ENCODE measurements around the gene GH2. TPM values are rescaled to one million over a fixed set of nuclear protein-coding genes. Genes with fewer than 3 reads are reported as not detected.
A peak's percentile ranks its signal among the peaks of the same experiment; 100 is the strongest.
"Not testable (repeated sequence)": the region's sequence is repeated elsewhere in the genome, so short reads cannot be mapped to it uniquely, and the experiment has no call there.

GH2 gene
- total RNA-seq, 2 donors from 2014 or later: not detected

DNA sequence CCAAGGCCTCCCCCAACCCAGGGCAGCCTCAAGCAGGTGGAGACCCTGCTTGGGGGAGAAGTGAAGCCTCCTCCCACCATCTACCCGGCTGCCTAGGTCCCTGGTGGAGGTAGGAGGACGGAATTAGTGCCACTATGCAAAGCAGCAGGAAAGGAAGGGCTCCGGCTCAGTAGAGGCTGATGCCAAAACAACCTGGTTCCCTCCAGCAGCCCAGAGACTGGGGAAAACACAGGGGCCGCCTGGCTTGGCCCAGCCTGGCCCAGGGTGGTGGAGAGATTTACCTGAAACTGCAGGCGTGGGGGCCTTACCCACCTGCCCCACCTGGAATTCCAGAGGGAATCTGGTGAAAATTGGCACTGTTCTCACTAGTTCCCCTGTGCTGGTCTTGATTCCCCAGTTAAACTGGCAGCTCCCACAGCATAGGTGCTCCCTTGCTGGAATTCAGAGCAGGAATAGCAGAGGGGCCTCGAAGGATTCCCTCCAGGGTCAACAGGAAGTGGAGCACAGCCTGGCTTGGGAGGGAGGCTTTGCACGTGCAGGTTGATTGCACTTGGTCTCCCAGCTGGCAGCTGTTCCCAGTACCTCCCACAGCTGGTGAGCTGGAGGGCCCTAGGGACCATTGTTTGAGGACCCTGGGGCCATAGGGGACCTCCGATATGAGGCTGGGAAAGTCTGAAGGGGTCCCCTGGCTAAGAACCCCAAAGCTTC is 45.9 kb upstream of the GH2 start:
- DNase-seq: no peak
- Histone ChIP-seq H3K4me1 (no peaks in the 10 kb centered on the region), H3K9me3 (no peaks in the 10 kb centered on the region), H3K36me3 (no peaks in the 10 kb centered on the region), H3K27me3 (no peaks in the 10 kb centered on the region), H3K4me3 (no peak overlapping the region), H3K27ac (no peak overlapping the region), H3K9ac (ENCODE audit: low read depth in 2 of 2, low read length in 2 of 2) (no peak overlapping the region)
- intact Hi-C loops (cut with DNase I): no loop called here
- TF ChIP-seq, protein P1, sequence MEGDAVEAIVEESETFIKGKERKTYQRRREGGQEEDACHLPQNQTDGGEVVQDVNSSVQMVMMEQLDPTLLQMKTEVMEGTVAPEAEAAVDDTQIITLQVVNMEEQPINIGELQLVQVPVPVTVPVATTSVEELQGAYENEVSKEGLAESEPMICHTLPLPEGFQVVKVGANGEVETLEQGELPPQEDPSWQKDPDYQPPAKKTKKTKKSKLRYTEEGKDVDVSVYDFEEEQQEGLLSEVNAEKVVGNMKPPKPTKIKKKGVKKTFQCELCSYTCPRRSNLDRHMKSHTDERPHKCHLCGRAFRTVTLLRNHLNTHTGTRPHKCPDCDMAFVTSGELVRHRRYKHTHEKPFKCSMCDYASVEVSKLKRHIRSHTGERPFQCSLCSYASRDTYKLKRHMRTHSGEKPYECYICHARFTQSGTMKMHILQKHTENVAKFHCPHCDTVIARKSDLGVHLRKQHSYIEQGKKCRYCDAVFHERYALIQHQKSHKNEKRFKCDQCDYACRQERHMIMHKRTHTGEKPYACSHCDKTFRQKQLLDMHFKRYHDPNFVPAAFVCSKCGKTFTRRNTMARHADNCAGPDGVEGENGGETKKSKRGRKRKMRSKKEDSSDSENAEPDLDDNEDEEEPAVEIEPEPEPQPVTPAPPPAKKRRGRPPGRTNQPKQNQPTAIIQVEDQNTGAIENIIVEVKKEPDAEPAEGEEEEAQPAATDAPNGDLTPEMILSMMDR (IDR thresholded peaks at IDR 0.05): no peak

DNA sequence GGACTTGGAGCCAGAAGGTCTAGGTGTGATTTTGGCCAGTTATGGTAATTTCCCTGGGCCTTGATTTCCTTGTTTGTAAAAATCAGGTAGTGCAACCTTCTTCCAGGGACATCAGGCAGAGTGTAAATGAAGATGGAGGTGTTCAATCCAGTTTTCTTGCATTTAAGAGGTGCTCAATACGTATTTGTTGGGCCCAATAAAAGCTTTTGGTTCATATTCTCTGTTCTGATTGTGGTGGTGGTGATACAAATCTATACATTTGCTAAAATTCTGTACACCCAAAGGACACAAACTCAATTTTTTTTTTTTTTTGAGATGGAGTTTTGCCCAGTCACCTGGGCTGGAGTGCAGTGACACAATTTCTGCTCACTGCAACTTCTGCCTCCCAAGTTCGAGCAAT is 44.4 kb upstream of the GH2 start:
- Histone ChIP-seq H3K4me1 (no peaks in the 10 kb centered on the region), H3K9ac (ENCODE audit: low read depth in 2 of 2, low read length in 2 of 2) (no peak overlapping the region), H3K27me3 (no peaks in the 10 kb centered on the region), H3K36me3 (no peaks in the 10 kb centered on the region), H3K9me3 (no peaks in the 10 kb centered on the region), H3K27ac (no peak overlapping the region), H3K4me3 (no peak overlapping the region)
- intact Hi-C loops (cut with DNase I): no loop called here
- TF ChIP-seq, protein P1 (IDR thresholded peaks at IDR 0.05): no peak
- no peak for DNase-seq

DNA sequence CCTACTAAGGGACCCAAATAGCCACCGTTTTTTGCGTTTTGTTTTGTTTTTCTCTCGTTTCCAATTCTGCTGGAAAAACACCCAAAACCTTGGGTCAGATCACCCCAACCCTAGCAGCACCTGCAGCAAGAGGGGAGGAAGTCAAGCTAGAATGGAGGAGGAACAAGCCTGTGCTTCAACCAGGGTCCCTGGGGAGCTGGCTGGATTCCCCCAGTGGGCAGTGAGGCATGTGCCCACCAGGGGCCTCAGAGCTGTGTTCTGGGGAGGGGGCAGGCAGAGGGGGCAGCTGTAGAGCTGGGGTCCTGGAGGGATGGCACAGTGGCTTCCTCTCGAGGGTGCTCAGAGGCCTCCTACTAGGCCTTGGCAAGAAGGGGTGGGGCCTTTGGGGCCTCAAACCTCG is 43.9 kb upstream of the GH2 start:
- no peaks in the 10 kb centered on the region for H3K27me3 ChIP-seq
- TF ChIP-seq, protein P1 (IDR thresholded peaks at IDR 0.05): no peak
- no peaks in the 10 kb centered on the region for H3K9me3 ChIP-seq
- no peak for DNase-seq
- H3K36me3 ChIP-seq: no peaks in the 10 kb centered on the region
- H3K9ac ChIP-seq (ENCODE audit: low read depth in 2 of 2, low read length in 2 of 2): no peak overlapping the region
- intact Hi-C loops (cut with DNase I): no loop called here
- no peak overlapping the region for H3K27ac ChIP-seq
- H3K4me1 ChIP-seq: no peaks in the 10 kb centered on the region
- no peak overlapping the region for H3K4me3 ChIP-seq

DNA sequence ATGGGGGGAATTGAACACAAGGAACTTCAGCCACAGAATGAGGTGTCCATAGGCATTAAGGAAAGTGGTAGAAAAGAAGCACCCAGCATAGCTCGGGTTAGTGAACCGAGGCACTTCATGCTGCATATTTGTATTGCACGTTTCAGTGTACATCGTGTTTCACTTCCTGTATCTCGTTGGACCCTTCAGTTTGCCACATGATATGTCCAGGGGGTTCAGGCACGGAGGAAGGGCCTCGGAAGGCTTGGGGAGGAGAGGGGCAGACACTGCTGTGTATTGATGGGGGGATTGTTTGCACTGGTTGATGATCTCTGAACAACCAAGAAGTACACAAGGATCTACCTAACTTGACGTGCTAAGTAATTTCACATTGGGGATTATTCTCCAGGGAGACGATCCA is 40.7 kb upstream of the GH2 start:
- H3K9me3 ChIP-seq; H3K4me1 ChIP-seq; H3K4me3 ChIP-seq; DNase-seq; H3K27me3 ChIP-seq; H3K27ac ChIP-seq; H3K9ac ChIP-seq (ENCODE audit: low read depth in 2 of 2, low read length in 2 of 2); intact Hi-C loops (cut with DNase I); H3K36me3 ChIP-seq: not testable (repeated sequence)

DNA sequence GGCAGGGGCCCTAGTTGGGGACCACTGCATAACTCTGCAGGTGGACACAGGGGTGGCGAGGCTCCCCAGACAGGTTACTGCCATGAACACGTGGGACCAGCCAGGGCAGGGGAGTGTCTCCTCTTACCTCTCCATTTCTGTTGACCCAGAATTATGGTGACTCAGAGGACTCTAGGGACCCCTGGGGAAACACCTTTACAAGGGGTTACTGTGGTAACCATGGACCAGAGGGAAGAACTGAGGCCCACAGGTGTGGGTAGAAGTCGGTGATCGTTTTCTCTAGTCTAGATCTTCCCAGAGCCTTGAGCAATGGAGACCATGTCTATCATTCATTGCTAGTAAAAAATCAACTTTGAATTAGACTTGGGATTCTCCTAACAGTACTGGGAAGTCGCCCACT is 39.0 kb upstream of the GH2 start:
- H3K27ac ChIP-seq; intact Hi-C loops (cut with DNase I); H3K4me1 ChIP-seq: not testable (repeated sequence)

DNA sequence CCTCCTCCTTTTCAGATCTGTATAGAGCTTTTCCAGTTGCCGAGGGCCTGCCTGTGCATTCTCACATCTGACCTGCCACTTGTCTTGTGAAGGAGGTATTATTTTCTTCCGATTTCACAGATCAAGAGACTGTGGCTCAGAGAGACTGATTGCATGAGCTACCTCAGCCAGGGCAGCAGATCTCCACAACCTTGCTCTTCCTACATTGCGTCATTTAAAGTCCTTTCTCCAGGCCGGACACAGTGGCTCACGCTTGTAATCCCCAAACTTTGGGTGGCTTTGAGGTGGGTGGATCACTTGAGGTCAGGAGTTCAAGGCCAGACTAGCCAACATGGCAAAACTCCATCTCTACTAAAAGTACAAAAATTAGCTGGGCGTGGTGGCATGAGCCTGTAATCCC is 38.3 kb upstream of the GH2 start:
- H3K36me3 ChIP-seq; H3K9me3 ChIP-seq; H3K27me3 ChIP-seq; H3K4me3 ChIP-seq; DNase-seq; intact Hi-C loops (cut with DNase I); H3K9ac ChIP-seq (ENCODE audit: low read depth in 2 of 2, low read length in 2 of 2); H3K4me1 ChIP-seq; H3K27ac ChIP-seq: not testable (repeated sequence)

More for the DNA sequence above, 39.0 kb upstream of the GH2 start:
- H3K4me3 ChIP-seq; H3K9ac ChIP-seq (ENCODE audit: low read depth in 2 of 2, low read length in 2 of 2); H3K9me3 ChIP-seq; H3K27me3 ChIP-seq; DNase-seq; H3K36me3 ChIP-seq: not testable (repeated sequence)

DNA sequence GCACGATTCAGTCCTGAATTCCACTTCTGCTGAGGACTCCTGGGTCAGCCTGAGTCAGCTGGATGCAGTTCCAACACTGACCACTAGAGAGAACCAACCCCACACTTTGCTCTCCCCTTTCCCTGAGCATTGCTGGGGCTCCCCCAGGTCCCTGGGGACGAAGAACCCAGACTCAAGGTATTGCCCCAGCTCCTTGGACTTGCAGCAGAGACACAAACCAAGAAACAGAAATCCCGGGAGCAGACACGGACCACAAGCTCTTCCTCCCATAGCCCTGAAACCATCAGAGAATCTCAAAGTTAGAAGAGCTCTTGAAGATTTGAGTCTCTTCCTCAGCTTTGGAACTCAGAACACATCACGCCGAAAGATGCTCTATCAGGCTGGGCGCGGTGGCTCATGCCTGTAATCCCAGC is 37.6 kb upstream of the GH2 start:
- Histone ChIP-seq H3K9ac (ENCODE audit: low read depth in 2 of 2, low read length in 2 of 2) (no peak overlapping the region), H3K4me1 (no peaks in the 10 kb centered on the region), H3K27ac (no peak overlapping the region), H3K4me3 (no peak overlapping the region), H3K27me3 (no peaks in the 10 kb centered on the region), H3K9me3 (no peaks in the 10 kb centered on the region), H3K36me3 (no peaks in the 10 kb centered on the region)
- DNase-seq: peak; percentile 65
- TF ChIP-seq, protein P1 (IDR thresholded peaks at IDR 0.05): peak; percentile 97
- intact Hi-C loops (cut with DNase I): loop anchor here (10.0 kb wide), 3 partner anchors 105 to 365 kb away; partner anchors contain the start of genes ERN1 and ICAM2

DNA sequence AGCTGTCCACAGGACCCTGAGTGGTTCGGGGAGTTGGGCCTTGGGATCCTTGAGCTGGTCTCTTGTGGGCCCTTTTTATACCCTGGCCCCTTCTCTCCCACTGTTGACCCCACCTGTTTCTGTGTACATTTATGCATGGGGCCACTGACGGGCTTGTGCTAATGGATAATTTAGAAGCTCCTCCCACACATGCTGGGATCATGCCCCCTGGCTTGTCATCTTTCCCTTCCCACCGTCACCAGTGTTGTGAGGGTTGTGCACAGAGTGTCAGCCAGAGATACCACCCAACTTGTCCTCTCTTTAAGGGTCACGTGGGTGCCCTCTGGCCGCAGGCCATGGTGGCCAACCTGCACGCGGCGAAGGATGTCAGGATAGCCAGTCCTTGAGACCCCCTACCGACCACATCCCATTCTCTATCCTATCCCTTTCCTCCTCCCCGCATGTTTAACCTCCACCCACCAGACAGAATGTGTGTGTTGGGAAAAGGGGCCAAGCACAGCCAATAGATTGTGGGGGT is 37.1 kb upstream of the GH2 start, which contains the start of gene GH1:
GH1 (minus strand) TSS at position 51 of the 517 bp plus-strand sequence. CDS start 63 bp downstream, outside the sequence.
- not testable (repeated sequence) for H3K9me3 ChIP-seq; DNase-seq; H3K36me3 ChIP-seq; H3K9ac ChIP-seq (ENCODE audit: low read depth in 2 of 2, low read length in 2 of 2); H3K4me3 ChIP-seq; H3K27me3 ChIP-seq; H3K4me1 ChIP-seq; H3K27ac ChIP-seq
- intact Hi-C loops (cut with DNase I): loop anchor here (10.0 kb wide), 3 partner anchors 106 to 366 kb away; partner anchors contain the start of genes ERN1 and ICAM2
